ENCODE data around the gene TMEM128. TPM values are rescaled to one million over a fixed set of nuclear protein-coding genes. Genes with fewer than 3 reads are reported as not detected.
"Not testable (repeated sequence)": the region's sequence is repeated elsewhere in the genome, so short reads cannot be mapped to it uniquely, and the experiment has no call there.

Gene TMEM128
- total RNA-seq, 2 experiments from 2014 or later: 19.4 to 20.6 TPM

DNA sequence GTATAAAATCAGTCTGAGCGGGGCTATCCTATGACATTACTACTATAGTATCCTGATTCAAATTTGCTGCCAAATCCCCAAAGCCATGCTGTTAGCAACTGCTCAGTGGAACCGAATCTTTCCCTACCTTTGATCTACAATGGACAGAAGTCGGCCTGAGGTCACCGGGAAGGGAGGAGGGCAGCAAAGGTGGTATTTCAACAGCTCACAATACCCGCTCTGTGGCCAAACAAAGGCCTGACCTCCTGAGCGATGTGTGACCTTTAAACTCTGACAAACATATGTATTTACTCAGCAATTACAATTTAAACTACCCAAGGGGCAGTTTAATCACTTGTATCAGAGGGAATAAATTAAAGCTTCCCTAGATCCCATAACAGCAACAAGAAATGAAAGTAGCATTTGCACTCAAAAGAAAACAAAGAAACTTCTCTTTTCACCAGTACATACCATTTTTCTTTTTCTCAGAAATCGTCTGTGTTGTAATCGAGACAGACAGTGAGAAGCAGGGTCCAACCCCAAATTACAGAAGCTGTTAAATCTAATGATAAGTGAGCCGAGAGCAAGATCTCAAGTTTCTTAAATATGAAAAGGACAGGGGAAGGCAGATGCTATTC is 11.6 kb upstream of the TMEM128 start:
- H3K27ac Mint-ChIP-seq: no peak overlapping the region
- H3K36me3 Mint-ChIP-seq (ENCODE audit: low read depth): no peaks in the 10 kb centered on the region
- peaks cover 7% of the 10 kb centered on the region for H3K4me1 Mint-ChIP-seq (ENCODE audit: low read depth)
- TF ChIP-seq, protein P1, sequence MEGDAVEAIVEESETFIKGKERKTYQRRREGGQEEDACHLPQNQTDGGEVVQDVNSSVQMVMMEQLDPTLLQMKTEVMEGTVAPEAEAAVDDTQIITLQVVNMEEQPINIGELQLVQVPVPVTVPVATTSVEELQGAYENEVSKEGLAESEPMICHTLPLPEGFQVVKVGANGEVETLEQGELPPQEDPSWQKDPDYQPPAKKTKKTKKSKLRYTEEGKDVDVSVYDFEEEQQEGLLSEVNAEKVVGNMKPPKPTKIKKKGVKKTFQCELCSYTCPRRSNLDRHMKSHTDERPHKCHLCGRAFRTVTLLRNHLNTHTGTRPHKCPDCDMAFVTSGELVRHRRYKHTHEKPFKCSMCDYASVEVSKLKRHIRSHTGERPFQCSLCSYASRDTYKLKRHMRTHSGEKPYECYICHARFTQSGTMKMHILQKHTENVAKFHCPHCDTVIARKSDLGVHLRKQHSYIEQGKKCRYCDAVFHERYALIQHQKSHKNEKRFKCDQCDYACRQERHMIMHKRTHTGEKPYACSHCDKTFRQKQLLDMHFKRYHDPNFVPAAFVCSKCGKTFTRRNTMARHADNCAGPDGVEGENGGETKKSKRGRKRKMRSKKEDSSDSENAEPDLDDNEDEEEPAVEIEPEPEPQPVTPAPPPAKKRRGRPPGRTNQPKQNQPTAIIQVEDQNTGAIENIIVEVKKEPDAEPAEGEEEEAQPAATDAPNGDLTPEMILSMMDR (IDR thresholded peaks at IDR 0.05): no peak
- H3K4me3 Mint-ChIP-seq: no peak overlapping the region
- DNase-seq (no peak), ATAC-seq (no peak)
- no peaks in the 10 kb centered on the region for H3K27me3 Mint-ChIP-seq
- POLR2A ChIA-PET: interaction anchor here (0.8 kb wide), 2 partner anchors 10 to 11 kb away, joined by 3 to 4 read pairs; partner anchors contain the start of gene TMEM128
- CTCF ChIA-PET: interaction anchor here (0.7 to 3.2 kb wide), 18 partner anchors 8 to 180 kb away, joined by 3 to 27 read pairs (median 6); partner anchors contain the start of gene TMEM128
- intact Hi-C loops (cut with micrococcal nuclease): no loop called here
- no peaks in the 10 kb centered on the region for H3K9me3 Mint-ChIP-seq

DNA sequence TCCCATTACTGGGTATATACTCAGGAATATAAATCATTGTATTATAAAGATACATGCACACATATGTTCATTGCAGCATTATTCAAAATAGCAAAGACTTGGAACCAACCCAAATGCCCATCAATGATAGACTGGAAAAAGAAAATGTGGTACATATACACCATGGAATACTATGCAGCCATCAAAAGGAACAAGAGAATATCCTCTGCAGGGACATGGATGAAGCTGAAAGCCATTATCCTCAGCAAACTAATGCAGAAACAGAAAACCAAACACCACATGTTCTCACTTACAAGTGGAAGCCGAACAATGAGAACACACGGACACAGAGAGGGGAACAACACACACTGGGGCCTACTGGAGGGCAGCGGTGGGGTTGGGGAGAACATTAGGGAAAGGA is 9.7 kb upstream of the TMEM128 start:
- POLR2A ChIA-PET; H3K36me3 Mint-ChIP-seq (ENCODE audit: low read depth); ATAC-seq; intact Hi-C loops (cut with micrococcal nuclease); H3K9me3 Mint-ChIP-seq; DNase-seq; H3K4me3 Mint-ChIP-seq; H3K27me3 Mint-ChIP-seq; H3K4me1 Mint-ChIP-seq (ENCODE audit: low read depth); H3K27ac Mint-ChIP-seq: not testable (repeated sequence)
- CTCF ChIA-PET: interaction anchor here (1.3 to 3.2 kb wide), 2 partner anchors 79 to 173 kb away, joined by 5 to 27 read pairs; no protein-coding TSS in a partner anchor

DNA sequence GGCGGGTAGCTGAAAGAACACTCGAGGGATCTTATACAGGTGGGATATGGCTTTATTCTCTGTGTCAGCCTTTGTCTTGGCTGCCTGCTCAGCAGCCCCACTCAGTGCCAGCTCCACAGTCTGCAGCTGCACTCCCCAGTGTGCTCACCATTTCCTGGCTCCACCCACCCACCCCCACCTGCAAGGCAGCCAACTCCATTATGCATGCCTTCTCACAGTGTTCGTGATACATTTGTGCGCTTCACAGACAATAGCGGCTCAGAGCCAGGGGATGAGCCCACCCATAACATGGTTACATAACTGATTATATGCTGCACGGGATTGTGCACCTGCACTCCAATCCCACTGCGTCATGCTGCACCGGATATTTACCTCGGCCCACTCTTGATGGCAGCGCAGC is 8.8 kb upstream of the TMEM128 start:
- Mint-ChIP-seq H3K9me3 (no peaks in the 10 kb centered on the region), H3K27me3 (no peaks in the 10 kb centered on the region), H3K4me1 (ENCODE audit: low read depth) (peaks cover 7% of the 10 kb centered on the region), H3K27ac (no peak overlapping the region), H3K4me3 (no peak overlapping the region), H3K36me3 (ENCODE audit: low read depth) (no peaks in the 10 kb centered on the region)
- ATAC-seq (no peak), DNase-seq (peak; percentile 13)
- intact Hi-C loops (cut with micrococcal nuclease): no loop called here
- POLR2A ChIA-PET: no interaction called here
- CTCF ChIA-PET: interaction anchor here (1.0 to 2.4 kb wide), 3 partner anchors 24 to 79 kb away, joined by 3 to 10 read pairs (median 3); no protein-coding TSS in a partner anchor
- TF ChIP-seq, protein P1 (IDR thresholded peaks at IDR 0.05): no peak

DNA sequence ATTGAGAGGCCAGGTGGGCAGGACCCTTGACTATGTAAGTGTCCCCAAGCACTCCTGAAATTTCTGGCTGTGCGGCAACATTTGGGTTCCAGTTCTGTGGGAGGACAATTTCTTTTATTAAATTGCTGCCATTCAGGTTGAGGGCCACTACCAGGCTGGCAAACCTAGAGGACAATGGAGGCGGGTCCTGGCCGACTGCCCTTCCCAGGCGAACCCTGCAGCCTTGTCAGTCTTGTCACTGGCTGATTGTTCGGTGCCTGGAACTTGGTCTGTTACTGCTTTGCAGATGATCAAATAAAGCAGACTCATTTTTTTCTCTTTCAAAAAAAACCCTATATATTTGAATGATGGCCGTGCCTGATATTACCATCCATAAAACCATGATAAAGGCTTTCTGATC is 6.6 kb upstream of the TMEM128 start:
- CTCF ChIA-PET: interaction anchor here (1.7 to 2.4 kb wide), 2 partner anchors 81 to 84 kb away, joined by 4 to 10 read pairs; no protein-coding TSS in a partner anchor
- Mint-ChIP-seq H3K27ac (no peak overlapping the region), H3K9me3 (no peaks in the 10 kb centered on the region), H3K36me3 (ENCODE audit: low read depth) (no peaks in the 10 kb centered on the region), H3K27me3 (no peaks in the 10 kb centered on the region), H3K4me3 (no peak overlapping the region), H3K4me1 (ENCODE audit: low read depth) (no peaks in the 10 kb centered on the region)
- intact Hi-C loops (cut with micrococcal nuclease): loop anchor here (5.0 kb wide), 1 partner anchor 178 kb away; no protein-coding TSS in a partner anchor
- POLR2A ChIA-PET: no interaction called here
- ATAC-seq (no peak), DNase-seq (no peak)
- TF ChIP-seq, protein P1 (IDR thresholded peaks at IDR 0.05): no peak

DNA sequence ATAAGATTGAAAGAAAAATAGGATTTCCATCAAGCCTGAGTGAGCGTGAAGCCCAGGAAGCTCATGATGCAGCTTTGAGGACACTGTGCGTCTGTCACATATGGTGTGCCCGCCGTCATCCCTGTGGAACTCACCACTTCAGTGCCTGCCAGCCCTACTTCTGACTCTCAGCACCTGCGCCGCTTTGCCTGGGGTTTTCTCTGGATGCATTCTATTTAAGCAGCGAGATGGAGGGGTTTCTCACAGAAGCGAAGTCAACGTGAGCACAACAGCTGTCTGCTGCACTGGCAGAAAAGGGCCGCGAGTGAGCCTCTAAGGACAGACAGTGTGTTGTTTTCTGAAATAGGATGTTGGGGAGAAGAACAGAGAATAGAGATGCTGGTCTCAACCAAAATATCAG is 6.2 kb upstream of the TMEM128 start:
- intact Hi-C loops (cut with micrococcal nuclease): loop anchor here (5.0 kb wide), 1 partner anchor 178 kb away; no protein-coding TSS in a partner anchor

More for the DNA sequence above, 6.2 kb upstream of the TMEM128 start:
- no peak for ATAC-seq
- Mint-ChIP-seq H3K36me3 (ENCODE audit: low read depth) (no peaks in the 10 kb centered on the region), H3K9me3 (no peaks in the 10 kb centered on the region), H3K27me3 (no peaks in the 10 kb centered on the region), H3K4me1 (ENCODE audit: low read depth) (peaks cover under 1% of the 10 kb centered on the region), H3K4me3 (no peak overlapping the region), H3K27ac (no peak overlapping the region)
- no peak for DNase-seq
- TF ChIP-seq, protein P1 (IDR thresholded peaks at IDR 0.05): no peak
- ChIA-PET POLR2A (no interaction called here), CTCF (no interaction called here)
